HepG2 (cell line): ENCODE measurements around the gene ID4.

Source experiments
- BHLHE40 ChIP-seq: IDR thresholded peaks from 2 replicates; pipeline ENCODE4 v1.6.1; 2011; ENCODE audit warnings: low read length, improper control_type of control experiment
- CTCF ChIP-seq: sonication (generic); formaldehyde crosslinking; IDR thresholded peaks from 2 replicates; pipeline ENCODE4 v1.5.0; 2020; ENCODE audit warnings: mild to moderate bottlenecking, missing genetic modification reagents, moderate library complexity
- HDAC1 ChIP-seq: sonication (generic); formaldehyde crosslinking; IDR thresholded peaks from 2 replicates; pipeline ENCODE4 v1.5.1; 2020; ENCODE audit warnings: mild to moderate bottlenecking, missing genetic modification reagents
- HNRNPUL1 ChIP-seq: fragments of 200-400 bp; formaldehyde crosslinking; IDR thresholded peaks from 2 replicates; pipeline ENCODE4 v1.6.1; 2017; ENCODE audit warnings: low read depth, mild to moderate bottlenecking, low read length, moderate library complexity
- ZNF670 ChIP-seq: sonication (generic); formaldehyde crosslinking; IDR thresholded peaks from 2 replicates; pipeline ENCODE4 v1.8.0; 2022; ENCODE audit warnings: mild to moderate bottlenecking, missing genetic modification reagents, borderline replicate concordance

GRCh38 chr6:19864285-19864684 is 27.1 kb downstream of the ID4 start:
- no peak for TF ChIP-seq HNRNPUL1
- TF ChIP-seq HDAC1 (CRISPR knock-in tag) = no peak
- no peak for TF ChIP-seq BHLHE40
- no peak for TF ChIP-seq CTCF (CRISPR knock-in tag)
- no peak for TF ChIP-seq ZNF670 (CRISPR knock-in tag)
